ENCODE results near the gene LRRC10B. TPM values are rescaled to one million over a fixed set of nuclear protein-coding genes. Genes with fewer than 3 reads are reported as not detected.

The LRRC10B gene
- total and polyA plus RNA-seq, 3 experiments from 2014 or later: not detected

DNA sequence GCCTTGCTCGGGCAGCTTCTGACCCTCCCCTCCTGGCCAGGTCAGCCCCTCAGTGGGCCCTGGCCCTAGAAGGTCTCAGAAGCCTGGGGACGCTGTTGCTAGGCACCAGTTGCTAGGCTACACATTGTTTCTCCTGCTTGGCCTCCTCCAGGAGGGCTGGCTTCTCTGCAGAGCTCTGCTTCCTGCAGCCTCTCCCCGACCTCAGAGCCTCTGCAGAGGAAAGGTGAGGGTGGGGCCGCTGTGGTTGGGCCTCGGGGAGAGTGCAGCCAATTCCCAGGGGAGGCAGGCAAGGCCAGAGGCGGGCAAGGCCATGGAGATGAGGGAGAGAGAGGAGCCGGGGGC is 27.6 kb upstream of the LRRC10B start:
- Histone ChIP-seq H3K27ac (ENCODE audit: low read depth, low read length) (no peak overlapping the region), H3K4me3 (ENCODE audit: low read length) (no peak overlapping the region), H3K27me3 (ENCODE audit: insufficient read depth, low read length, poor library complexity, severe bottlenecking) (no peaks in the 10 kb centered on the region), H3K9me3 (ENCODE audit: low read length) (no peaks in the 10 kb centered on the region), H3K4me1 (ENCODE audit: insufficient read depth, low read length) (peaks cover 8% of the 10 kb centered on the region), H3K36me3 (ENCODE audit: insufficient read depth, low read length) (no peaks in the 10 kb centered on the region)
- no peak overlapping the region for H3K27ac Mint-ChIP-seq
- POLR2A ChIA-PET: no interaction called here
- no peaks in the 10 kb centered on the region for H3K36me3 Mint-ChIP-seq
- DNase-seq: no peak
- peaks cover 1 to 13% of the 10 kb centered on the region in 2 donors for H3K27me3 Mint-ChIP-seq
- H3K4me1 Mint-ChIP-seq: peaks cover 6 to 9% (median 6%) of the 10 kb centered on the region in 3 donors
- CTCF ChIA-PET: interaction anchor here (0.6 to 2.3 kb wide), 2 partner anchors 36 to 108 kb away, joined by 4 to 9 read pairs; no protein-coding TSS in a partner anchor
- no peak overlapping the region for H3K4me3 Mint-ChIP-seq
- H3K9me3 Mint-ChIP-seq: no peaks in the 10 kb centered on the region

DNA sequence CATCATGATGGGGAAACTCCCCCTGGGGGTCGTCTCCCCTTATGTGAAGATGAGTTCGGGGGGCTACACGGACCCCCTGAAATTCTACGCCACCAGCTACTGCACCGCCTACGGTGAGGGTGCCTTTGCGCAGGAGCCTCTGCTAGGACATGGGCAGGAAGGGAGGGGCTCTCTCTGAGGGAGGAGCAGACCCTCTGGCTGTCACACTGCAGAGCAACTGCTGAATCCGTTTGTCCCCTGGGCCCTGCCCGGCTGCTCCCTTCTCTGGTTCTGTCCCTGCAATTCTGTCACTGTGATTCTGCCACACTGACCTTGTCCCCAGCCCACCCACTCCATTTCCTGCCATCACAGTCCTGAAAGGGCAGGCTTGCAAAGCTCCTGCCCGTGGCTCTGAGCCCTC is 26.7 kb upstream of the LRRC10B start:
- Histone ChIP-seq H3K36me3 (ENCODE audit: insufficient read depth, low read length) (no peaks in the 10 kb centered on the region), H3K27me3 (ENCODE audit: insufficient read depth, low read length, poor library complexity, severe bottlenecking) (no peaks in the 10 kb centered on the region), H3K27ac (ENCODE audit: low read depth, low read length) (no peak overlapping the region), H3K4me1 (ENCODE audit: insufficient read depth, low read length) (peaks cover 8% of the 10 kb centered on the region), H3K4me3 (ENCODE audit: low read length) (no peak overlapping the region), H3K9me3 (ENCODE audit: low read length) (no peaks in the 10 kb centered on the region)
- H3K36me3 Mint-ChIP-seq: peaks cover 0 to 6% (median 0%) of the 10 kb centered on the region in 3 donors
- ChIA-PET CTCF (interaction anchor here (2.3 kb wide), 1 partner anchor 35 kb away, joined by 9 read pairs; no protein-coding TSS in a partner anchor), POLR2A (no interaction called here)
- H3K27me3 Mint-ChIP-seq: peaks cover 1 to 13% of the 10 kb centered on the region in 2 donors
- DNase-seq: no peak
- H3K27ac Mint-ChIP-seq: no peak overlapping the region
- peaks cover 6 to 9% (median 6%) of the 10 kb centered on the region in 3 donors for H3K4me1 Mint-ChIP-seq
- H3K4me3 Mint-ChIP-seq: no peak overlapping the region
- no peaks in the 10 kb centered on the region for H3K9me3 Mint-ChIP-seq

DNA sequence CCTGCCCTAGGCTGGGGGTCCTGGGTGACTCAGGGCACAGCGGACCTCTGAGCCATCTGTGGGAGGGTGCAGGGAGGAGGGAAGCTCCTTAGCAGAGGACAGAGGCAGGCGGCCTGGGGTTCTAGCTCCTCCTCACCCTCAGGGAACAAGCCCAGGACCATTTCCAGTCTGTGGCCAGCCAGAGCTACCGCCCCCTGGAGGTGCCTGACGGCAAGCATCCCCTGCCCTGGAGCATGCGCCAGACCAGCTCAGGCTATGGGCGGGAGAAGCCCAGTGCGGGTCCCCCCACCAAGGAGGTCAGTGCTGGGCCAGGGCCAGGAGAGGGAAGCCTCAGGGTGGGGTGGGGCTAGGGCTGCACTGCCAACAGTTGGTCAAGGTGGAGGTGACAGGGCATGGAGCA is 26.0 kb upstream of the LRRC10B start:
- H3K36me3 Mint-ChIP-seq: peaks cover 0 to 6% (median 3%) of the 10 kb centered on the region in 3 donors
- Histone ChIP-seq H3K9me3 (ENCODE audit: low read length) (no peaks in the 10 kb centered on the region), H3K27me3 (ENCODE audit: insufficient read depth, low read length, poor library complexity, severe bottlenecking) (no peaks in the 10 kb centered on the region), H3K36me3 (ENCODE audit: insufficient read depth, low read length) (no peaks in the 10 kb centered on the region), H3K27ac (ENCODE audit: low read depth, low read length) (no peak overlapping the region), H3K4me3 (ENCODE audit: low read length) (no peak overlapping the region), H3K4me1 (ENCODE audit: insufficient read depth, low read length) (peaks cover 7% of the 10 kb centered on the region)
- H3K27ac Mint-ChIP-seq: no peak overlapping the region
- no peak for DNase-seq
- CTCF ChIA-PET: interaction anchor here (2.3 kb wide), 1 partner anchor 35 kb away, joined by 9 read pairs; no protein-coding TSS in a partner anchor
- peaks cover 6 to 9% (median 6%) of the 10 kb centered on the region in 3 donors for H3K4me1 Mint-ChIP-seq
- H3K27me3 Mint-ChIP-seq: peaks cover 1 to 13% of the 10 kb centered on the region in 2 donors
- no peak overlapping the region for H3K4me3 Mint-ChIP-seq
- H3K9me3 Mint-ChIP-seq: no peaks in the 10 kb centered on the region
- POLR2A ChIA-PET: no interaction called here

DNA sequence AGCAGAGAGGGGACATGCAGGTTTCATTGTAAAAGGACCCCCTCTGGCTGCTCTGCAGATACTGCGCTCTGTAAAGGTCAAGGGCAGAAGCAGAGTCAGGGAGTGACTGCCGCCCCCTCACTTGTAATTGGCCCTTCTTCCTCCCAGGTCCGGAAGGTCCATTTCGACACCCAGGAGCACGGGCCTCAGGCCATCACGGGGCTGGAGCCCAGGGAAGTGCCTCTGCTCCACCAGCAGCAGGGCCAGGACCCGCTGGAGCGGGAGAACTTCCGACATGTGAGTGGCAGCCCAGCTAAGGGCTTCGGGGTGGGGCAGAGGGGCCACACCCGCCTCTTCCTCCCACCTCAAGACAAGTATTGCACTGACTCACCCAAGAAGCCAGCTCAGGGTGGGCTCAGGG is 24.0 kb upstream of the LRRC10B start:
- ChIA-PET CTCF (no interaction called here), POLR2A (no interaction called here)
- Histone ChIP-seq H3K36me3 (ENCODE audit: insufficient read depth, low read length) (no peaks in the 10 kb centered on the region), H3K27ac (ENCODE audit: low read depth, low read length) (no peak overlapping the region), H3K27me3 (ENCODE audit: insufficient read depth, low read length, poor library complexity, severe bottlenecking) (no peaks in the 10 kb centered on the region), H3K4me1 (ENCODE audit: insufficient read depth, low read length) (no peaks in the 10 kb centered on the region), H3K9me3 (ENCODE audit: low read length) (no peaks in the 10 kb centered on the region), H3K4me3 (ENCODE audit: low read length) (no peak overlapping the region)
- H3K27ac Mint-ChIP-seq: no peak overlapping the region
- peaks cover 0 to 2% (median 0%) of the 10 kb centered on the region in 3 donors for H3K4me1 Mint-ChIP-seq
- no peak for DNase-seq
- no peak overlapping the region for H3K4me3 Mint-ChIP-seq
- peaks cover 0 to 7% (median 6%) of the 10 kb centered on the region in 3 donors for H3K36me3 Mint-ChIP-seq
- no peaks in the 10 kb centered on the region for H3K9me3 Mint-ChIP-seq
- H3K27me3 Mint-ChIP-seq: peaks cover 1 to 13% of the 10 kb centered on the region in 2 donors

DNA sequence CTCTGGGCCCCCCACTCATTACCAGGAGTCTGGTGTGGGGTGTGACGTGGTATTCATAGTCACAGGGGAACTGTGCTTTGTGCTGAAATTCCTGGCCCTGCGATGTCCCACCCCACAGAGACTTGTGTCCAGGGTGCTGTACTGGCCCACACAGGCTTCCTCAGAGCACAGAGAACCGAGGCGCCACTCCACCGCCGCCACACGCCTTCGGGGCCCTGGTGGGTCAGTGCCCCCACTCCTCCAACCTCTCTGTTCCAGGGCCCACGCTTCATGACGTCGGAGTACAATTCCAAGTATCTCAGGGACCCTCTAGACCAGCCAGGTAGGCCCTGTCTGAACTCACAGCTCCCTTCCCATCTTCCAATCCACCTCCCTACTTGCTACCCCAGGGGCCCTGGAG is 23.5 kb upstream of the LRRC10B start:
- Mint-ChIP-seq H3K27me3 (peaks cover 1 to 13% of the 10 kb centered on the region in 2 donors), H3K4me3 (no peak overlapping the region), H3K27ac (peak overlapping the region in 1 of 8 donors; percentile 61), H3K4me1 (peaks cover 0 to 2% (median 0%) of the 10 kb centered on the region in 3 donors), H3K36me3 (peaks cover 0 to 7% (median 6%) of the 10 kb centered on the region in 3 donors), H3K9me3 (no peaks in the 10 kb centered on the region)
- Histone ChIP-seq H3K4me1 (ENCODE audit: insufficient read depth, low read length) (no peaks in the 10 kb centered on the region), H3K27ac (ENCODE audit: low read depth, low read length) (no peak overlapping the region), H3K36me3 (ENCODE audit: insufficient read depth, low read length) (no peaks in the 10 kb centered on the region), H3K4me3 (ENCODE audit: low read length) (no peak overlapping the region), H3K9me3 (ENCODE audit: low read length) (no peaks in the 10 kb centered on the region), H3K27me3 (ENCODE audit: insufficient read depth, low read length, poor library complexity, severe bottlenecking) (no peaks in the 10 kb centered on the region)
- no peak for DNase-seq
- CTCF ChIA-PET: interaction anchor here (1.4 kb wide), 1 partner anchor 32 kb away, joined by 3 read pairs; no protein-coding TSS in a partner anchor
- POLR2A ChIA-PET: no interaction called here

DNA sequence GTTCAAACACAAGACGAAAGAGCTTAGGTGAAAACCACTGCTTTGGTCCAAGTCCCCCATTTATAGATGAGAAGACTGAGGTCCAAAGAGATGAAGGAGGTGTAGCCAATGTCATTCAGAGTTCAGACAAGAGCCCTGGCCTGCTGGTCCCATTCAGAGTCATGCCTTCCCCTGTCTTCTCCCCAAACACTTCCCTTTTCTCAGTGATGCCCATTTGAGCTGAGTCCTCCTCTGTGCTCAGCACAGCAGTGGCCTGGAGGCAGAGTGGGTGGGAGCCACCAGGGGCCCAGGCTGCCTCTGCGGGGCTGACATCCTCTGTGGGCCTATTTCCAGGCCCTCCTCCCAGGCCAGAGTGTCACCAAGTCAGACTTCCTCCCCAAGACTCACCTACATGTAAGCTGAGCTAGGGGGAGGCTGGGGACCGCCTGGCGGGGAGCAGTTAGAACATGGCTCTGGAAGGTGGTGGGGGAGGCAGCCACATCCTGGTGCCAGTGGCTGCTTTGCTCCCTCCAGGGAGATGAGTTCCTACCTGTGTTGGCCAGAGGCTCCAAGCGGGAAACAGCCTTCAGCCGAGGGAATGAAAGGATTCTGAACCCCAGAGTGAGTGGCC is 22.4 kb upstream of the LRRC10B start:
- H3K27me3 Mint-ChIP-seq: peaks cover 1 to 7% of the 10 kb centered on the region in 2 donors
- Histone ChIP-seq H3K4me1 (ENCODE audit: insufficient read depth, low read length) (no peaks in the 10 kb centered on the region), H3K4me3 (ENCODE audit: low read length) (no peak overlapping the region), H3K36me3 (ENCODE audit: insufficient read depth, low read length) (no peaks in the 10 kb centered on the region), H3K27me3 (ENCODE audit: insufficient read depth, low read length, poor library complexity, severe bottlenecking) (no peaks in the 10 kb centered on the region), H3K9me3 (ENCODE audit: low read length) (no peaks in the 10 kb centered on the region), H3K27ac (ENCODE audit: low read depth, low read length) (no peak overlapping the region)
- H3K9me3 Mint-ChIP-seq: no peaks in the 10 kb centered on the region
- POLR2A ChIA-PET: no interaction called here
- CTCF ChIA-PET: interaction anchor here (1.0 to 1.4 kb wide), 2 partner anchors 9 to 31 kb away, joined by 3 read pairs; no protein-coding TSS in a partner anchor
- H3K27ac Mint-ChIP-seq: no peak overlapping the region
- peaks cover 0 to 7% (median 6%) of the 10 kb centered on the region in 3 donors for H3K36me3 Mint-ChIP-seq
- H3K4me1 Mint-ChIP-seq: no peaks in the 10 kb centered on the region
- no peak overlapping the region for H3K4me3 Mint-ChIP-seq
- no peak for DNase-seq

DNA sequence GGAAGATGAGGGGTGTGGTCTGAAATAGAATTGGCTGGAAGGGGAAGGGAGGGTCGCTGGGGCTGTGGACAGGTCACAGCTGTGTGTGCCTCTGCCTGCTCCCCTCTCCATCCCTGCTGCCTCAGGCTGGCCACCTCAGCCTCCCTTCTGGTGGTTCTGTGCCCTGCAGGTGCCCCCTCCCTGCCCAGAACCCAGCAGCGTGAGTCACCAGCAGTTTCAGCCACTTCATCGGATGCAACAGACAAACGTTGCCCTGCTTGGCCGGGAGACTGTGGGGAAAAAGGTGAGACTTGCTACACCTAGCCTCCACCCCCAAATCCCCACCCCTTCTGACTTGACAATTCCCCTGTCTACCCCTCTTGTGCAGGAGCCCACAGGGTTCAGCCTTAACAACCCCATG is 21.8 kb upstream of the LRRC10B start:
- no peak overlapping the region for H3K27ac Mint-ChIP-seq

DNA sequence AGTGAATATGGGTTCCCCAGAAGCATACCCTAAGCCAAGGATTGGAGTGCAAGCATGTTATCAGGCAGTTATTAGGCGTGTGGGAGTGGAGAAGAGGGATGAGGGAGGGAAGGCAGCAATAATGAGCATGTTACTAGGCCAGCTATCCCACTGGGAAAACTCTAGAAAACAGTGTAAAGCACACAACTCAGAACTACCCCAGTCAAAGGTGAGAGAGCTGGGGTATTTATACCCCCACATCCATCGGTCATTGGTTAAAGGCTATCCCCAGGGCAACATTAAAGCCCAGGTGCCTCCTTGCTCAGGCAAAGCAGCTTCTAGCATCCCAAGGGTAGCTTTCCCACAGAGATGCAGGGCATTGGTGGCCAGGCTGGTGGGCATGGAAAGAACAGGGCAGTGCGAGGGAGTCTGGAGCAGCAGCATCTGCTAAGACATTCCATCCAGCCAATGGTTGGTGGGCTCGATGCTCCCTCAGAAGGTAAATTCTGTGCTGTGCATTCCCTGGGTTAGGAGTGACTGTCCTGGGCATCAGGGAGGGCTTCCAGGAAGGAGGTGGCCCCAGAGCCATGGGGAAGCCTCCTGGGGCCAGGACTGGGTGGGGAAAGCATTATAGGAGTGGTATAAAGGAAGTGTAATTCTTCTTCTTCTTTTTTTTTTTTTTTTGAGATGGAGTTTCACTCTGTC is 21.1 kb upstream of the LRRC10B start:
- Histone ChIP-seq H3K4me1 (ENCODE audit: insufficient read depth, low read length) (no peaks in the 10 kb centered on the region), H3K27ac (ENCODE audit: low read depth, low read length) (no peak overlapping the region), H3K36me3 (ENCODE audit: insufficient read depth, low read length) (no peaks in the 10 kb centered on the region), H3K27me3 (ENCODE audit: insufficient read depth, low read length, poor library complexity, severe bottlenecking) (no peaks in the 10 kb centered on the region), H3K9me3 (ENCODE audit: low read length) (no peaks in the 10 kb centered on the region), H3K4me3 (ENCODE audit: low read length) (no peak overlapping the region)
- peaks cover 1 to 4% of the 10 kb centered on the region in 2 donors for H3K27me3 Mint-ChIP-seq
- peaks cover 0 to 7% (median 6%) of the 10 kb centered on the region in 3 donors for H3K36me3 Mint-ChIP-seq
- ChIA-PET POLR2A (no interaction called here), CTCF (interaction anchor here (1.0 to 2.6 kb wide), 2 partner anchors 10 to 29 kb away, joined by 3 to 10 read pairs; no protein-coding TSS in a partner anchor)
- H3K27ac Mint-ChIP-seq: peak overlapping the region in 1 of 8 donors; percentile 61
- no peak for DNase-seq
- H3K4me1 Mint-ChIP-seq: no peaks in the 10 kb centered on the region
- no peak overlapping the region for H3K4me3 Mint-ChIP-seq
- no peaks in the 10 kb centered on the region for H3K9me3 Mint-ChIP-seq

More for the DNA sequence above, 21.8 kb upstream of the LRRC10B start:
- CTCF ChIA-PET: interaction anchor here (1.0 to 2.6 kb wide), 2 partner anchors 9 to 30 kb away, joined by 3 to 10 read pairs; no protein-coding TSS in a partner anchor
- H3K9me3 ChIP-seq (ENCODE audit: low read length): no peaks in the 10 kb centered on the region
- no peak overlapping the region for H3K4me3 Mint-ChIP-seq
- no peaks in the 10 kb centered on the region for H3K4me1 ChIP-seq (ENCODE audit: insufficient read depth, low read length)
- DNase-seq: no peak
- no peaks in the 10 kb centered on the region for H3K36me3 ChIP-seq (ENCODE audit: insufficient read depth, low read length)
- no peaks in the 10 kb centered on the region for H3K9me3 Mint-ChIP-seq
- POLR2A ChIA-PET: no interaction called here
- no peak overlapping the region for H3K27ac ChIP-seq (ENCODE audit: low read depth, low read length)
- no peaks in the 10 kb centered on the region for H3K27me3 ChIP-seq (ENCODE audit: insufficient read depth, low read length, poor library complexity, severe bottlenecking)
- peaks cover 1 to 4% of the 10 kb centered on the region in 2 donors for H3K27me3 Mint-ChIP-seq
- H3K36me3 Mint-ChIP-seq: peaks cover 0 to 7% (median 6%) of the 10 kb centered on the region in 3 donors
- H3K4me1 Mint-ChIP-seq: no peaks in the 10 kb centered on the region
- H3K4me3 ChIP-seq (ENCODE audit: low read length): no peak overlapping the region
